Daoy (cell line): ENCODE data around the gene CRYBG2. TPM values are rescaled to one million over a fixed set of nuclear protein-coding genes. Genes with fewer than 3 reads are reported as not detected.

Source experiments
- DNase-seq: peaks from one replicate; pipeline ENCODE4 v3.0.0-alpha.2; 2015; ENCODE audit warnings: low read depth
- total RNA-seq: library from RNA; depleted of rRNA; stranded (reverse); fragments of >200 nt; shearing (Covaris generic); gene quantifications from 2 replicates; pipeline ENCODE4 v1.2.3, GENCODE V29; 2014; rRNA removed

CRYBG2 gene
- total RNA-seq, 1 experiment from 2014 or later, result 0.34 TPM

- DNase-seq, result no peak
Observed at GRCh38 chr1:26281091-26281958, 72.6 kb downstream of the CRYBG2 start.

DNA sequence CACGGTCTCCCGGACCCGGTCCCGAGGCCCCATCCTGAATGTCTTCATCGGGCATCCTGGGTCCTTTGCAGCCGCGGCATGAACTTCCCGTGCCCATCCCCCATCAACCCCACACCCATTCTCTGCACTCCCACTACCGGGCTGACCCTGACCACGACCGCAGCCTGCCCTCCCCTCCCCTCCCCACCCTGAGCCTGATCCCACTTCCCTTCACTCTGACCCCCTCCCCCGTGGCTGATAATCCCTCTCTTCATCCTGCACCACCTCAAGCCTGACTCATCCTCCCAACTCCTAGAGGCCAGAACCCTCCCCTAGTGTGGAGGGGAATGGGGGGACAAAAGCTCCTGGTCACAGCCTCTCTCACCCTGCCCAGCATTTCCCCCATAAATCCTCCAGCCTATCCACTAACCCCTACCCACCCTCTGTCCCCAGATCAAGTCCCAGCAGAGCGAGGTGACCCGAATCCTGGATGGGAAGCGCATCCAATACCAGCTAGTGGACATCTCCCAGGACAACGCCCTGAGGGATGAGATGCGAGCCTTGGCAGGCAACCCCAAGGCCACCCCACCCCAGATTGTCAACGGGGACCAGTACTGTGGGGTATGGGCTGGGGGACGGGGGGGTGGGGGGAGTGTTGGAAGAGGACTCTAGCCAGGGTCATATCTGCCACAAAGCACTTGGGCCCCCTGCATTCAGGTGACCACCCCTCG lies 73.4 kb downstream of the CRYBG2 start:
- peak; percentile 83 for DNase-seq

GRCh38 chr1:26279456-26280332 lies 74.2 kb downstream of the CRYBG2 start, which contains the start of gene SH3BGRL3:
Gene SH3BGRL3, plus strand, starts transcription at chr1:26280086. Its CDS starts 70 bp downstream, at chr1:26280156.
- peak; percentile 95 for DNase-seq

DNA sequence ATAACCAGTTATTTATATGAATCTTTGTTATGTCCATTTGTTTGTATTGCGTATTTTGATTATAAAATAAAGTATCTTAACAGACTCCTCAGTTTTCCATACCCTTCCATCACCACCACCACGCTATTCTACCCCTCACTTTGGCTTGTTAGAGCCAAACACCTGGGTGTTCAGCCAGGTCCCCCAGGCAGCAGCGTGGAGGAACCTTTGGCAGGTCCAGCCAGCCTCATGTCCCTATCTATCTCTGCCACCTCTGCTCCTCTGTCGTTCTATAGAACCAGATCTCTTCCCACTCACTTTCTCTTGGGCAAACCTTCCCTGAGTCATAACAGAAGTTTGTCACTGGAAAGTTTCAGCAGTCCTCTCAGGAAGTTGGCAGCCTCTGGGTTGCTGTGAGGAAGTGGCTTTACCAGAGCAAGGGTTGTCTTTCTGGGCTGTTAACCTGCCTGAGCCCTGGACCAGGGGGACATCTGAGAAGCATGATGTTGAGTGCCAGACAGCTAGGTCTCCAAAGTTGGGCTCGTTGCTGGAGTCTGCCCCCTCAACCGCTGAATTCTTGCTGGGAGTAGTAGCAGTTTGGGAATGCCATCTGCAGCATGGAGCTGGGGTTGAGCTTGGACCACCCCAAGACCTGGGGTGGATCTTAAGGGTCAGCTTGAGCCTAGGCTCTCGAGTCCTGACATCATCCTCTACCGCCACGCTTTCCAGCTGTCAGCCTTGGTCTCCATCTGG lies 75.0 kb downstream of the CRYBG2 start:
- peak; percentile 81 for DNase-seq

- peak; percentile 78 for DNase-seq
Observed at GRCh38 chr1:26278303-26278702, 75.6 kb downstream of the CRYBG2 start.

GRCh38 chr1:26277719-26278118 lies 76.2 kb downstream of the CRYBG2 start:
- DNase-seq, result no peak

DNA sequence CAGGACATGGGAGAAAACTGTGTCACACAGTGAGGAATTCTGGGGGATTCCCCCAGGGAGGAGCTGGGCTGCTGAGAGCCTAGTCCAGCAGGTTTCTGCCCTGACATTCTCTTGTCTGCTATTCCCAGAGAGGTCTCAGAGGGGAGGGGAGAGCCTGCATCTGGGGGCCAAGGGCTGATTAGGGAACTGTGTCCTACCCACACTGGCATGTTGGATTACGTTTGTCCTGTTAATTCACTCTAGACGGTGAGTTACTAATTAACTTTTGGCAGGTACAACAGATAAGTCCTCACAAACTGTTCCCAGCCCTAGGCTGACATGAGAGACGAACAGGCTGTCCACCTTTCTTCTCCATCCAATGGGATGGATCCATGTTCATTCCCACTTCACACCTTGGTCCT lies 76.7 kb downstream of the CRYBG2 start:
- DNase-seq, result no peak

GRCh38 chr1:26276432-26276838 lies 77.5 kb downstream of the CRYBG2 start:
- DNase-seq, result no peak

DNA sequence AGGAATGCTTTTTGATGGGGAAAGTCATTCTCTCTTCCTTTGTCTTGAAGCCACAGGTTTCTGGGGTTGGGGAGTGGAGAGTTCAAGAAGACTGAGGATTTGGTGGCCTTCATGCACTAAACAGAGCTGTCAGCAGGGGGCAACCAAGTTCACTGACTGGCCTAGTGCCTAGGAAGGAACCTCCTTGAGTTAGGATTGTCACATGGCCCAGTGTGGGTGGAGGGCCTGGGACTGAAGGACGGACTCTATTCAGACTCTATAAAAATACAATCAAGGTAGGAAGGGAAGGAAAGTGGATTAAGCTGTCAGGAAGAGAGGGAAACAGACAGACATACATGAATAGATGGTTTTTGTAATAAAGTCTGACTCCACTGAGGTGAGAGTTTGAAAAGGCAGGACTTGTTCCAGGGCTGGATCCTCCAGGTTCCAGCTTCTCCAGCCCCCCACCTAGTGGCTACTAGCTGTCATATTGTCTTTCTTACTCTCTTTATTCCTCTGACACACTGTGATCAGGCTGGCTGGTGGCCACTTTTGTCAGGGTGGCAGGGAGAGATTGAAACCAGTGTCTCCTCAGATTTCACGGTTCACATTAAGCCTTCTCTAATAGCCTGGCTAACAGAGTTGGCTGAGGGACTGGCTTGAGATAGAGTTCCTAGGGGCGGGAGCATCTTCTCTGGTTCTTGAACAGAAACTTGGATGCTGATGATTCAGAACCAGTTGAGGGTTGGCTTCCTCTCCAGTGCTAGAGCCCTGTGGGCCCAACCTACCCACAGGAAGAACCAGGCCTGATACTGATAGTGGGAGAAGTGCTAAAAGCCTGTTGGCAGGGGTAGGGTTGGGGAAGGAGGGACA lies 78.1 kb downstream of the CRYBG2 start:
- peak; percentile 96 for DNase-seq

- peak; percentile 16 for DNase-seq
Observed at GRCh38 chr1:26274801-26275425, 79.0 kb downstream of the CRYBG2 start.

Other genes starting within 250 kb of the CRYBG2 start
- gene PDIK1L, start 242.3 kb downstream of the CRYBG2 start, total RNA-seq, result 9.4 and 12.2 TPM in 2 replicates
- gene FAM110D, start 195.1 kb downstream of the CRYBG2 start, total RNA-seq, result 0.51 TPM in 1 of 2 replicates, not detected in the other
- not detected in 2 replicates for gene C1orf232, start 185.2 kb downstream of the CRYBG2 start, total RNA-seq
- gene ZNF593, start 184.2 kb downstream of the CRYBG2 start, total RNA-seq, result 14.5 and 39.7 TPM in 2 replicates
- not detected in 2 replicates for gene ZNF593OS, start 182.3 kb downstream of the CRYBG2 start, total RNA-seq
- 1.3 TPM in 2 replicates for gene CNKSR1, start 176.6 kb downstream of the CRYBG2 start, total RNA-seq
- not detected in 2 replicates for gene CATSPER4, start 163.5 kb downstream of the CRYBG2 start, total RNA-seq
- 27.4 and 34.5 TPM in 2 replicates for gene CEP85, start 119.9 kb downstream of the CRYBG2 start, total RNA-seq
- gene SH3BGRL3, start 74.0 kb downstream of the CRYBG2 start, total RNA-seq, result 50.6 and 66.8 TPM in 2 replicates
- 6.0 and 9.0 TPM in 2 replicates for gene UBXN11, start 47.5 kb downstream of the CRYBG2 start, total RNA-seq
- not detected in 2 replicates for gene CD52, start 36.2 kb downstream of the CRYBG2 start, total RNA-seq
- not detected in 2 replicates for gene ZNF683, start 18.6 kb upstream of the CRYBG2 start, total RNA-seq
- 0.86 TPM in 1 of 2 replicates, not detected in the other for gene LIN28A, start 56.7 kb upstream of the CRYBG2 start, total RNA-seq
- gene DHDDS, start 78.2 kb upstream of the CRYBG2 start, total RNA-seq, result 44.9 and 55.4 TPM in 2 replicates
- 662 and 765 TPM in 2 replicates for gene HMGN2, start 118.3 kb upstream of the CRYBG2 start, total RNA-seq
- gene RPS6KA1, start 175.6 kb upstream of the CRYBG2 start, total RNA-seq, result 30.4 and 35.7 TPM in 2 replicates